CD4-positive, alpha-beta T cell (primary cell): ENCODE measurements around the gene ERP27. TPM values are rescaled to one million over a fixed set of nuclear protein-coding genes. Genes with fewer than 3 reads are reported as not detected.

Source experiments
- ATAC-seq: fragments of 200-7000 bp; cut with Tn5 transposase; one replicate; pipeline ENCODE4 v1.10.0; 2022; ENCODE audit warnings: mild to moderate bottlenecking; ENCODE audit not compliant: poor library complexity
- CTCF ChIA-PET: fragments of 350-600 bp; sonication (Branson Sonifier 250); formaldehyde crosslinking; loops from one replicate; lab custom pipeline; 2021; ENCODE audit warnings: antibody characterized with exemption, inconsistent platforms; lab: Charles Lee
- POLR2A ChIA-PET: fragments of 350-600 bp; sonication (Branson Sonifier 250); formaldehyde crosslinking; loops from one replicate; lab custom pipeline; 2021; ENCODE audit warnings: antibody characterized with exemption, inconsistent platforms; lab: Charles Lee
- DNase-seq, 14 experiments: peaks; one replicate each; pipeline ENCODE4 v3.0.0-alpha.2; 2013 to 2020; ENCODE audit warnings: mixed read lengths in 2 of 14
- H3K27ac ChIP-seq, 2 donors: one replicate each; pipeline versions ENCODE4 v1.5.1 to v1.7.0; 2013; ENCODE audit warnings: low read length in 2 of 2, low read depth in 1 of 2, mild to moderate bottlenecking in 1 of 2
- H3K27me3 ChIP-seq, 2 experiments: 1 replicate in 1 of 2; 2 replicates in 1 of 2; pipeline versions ENCODE4 v1.6.1 to v1.7.0; 2013; ENCODE audit warnings: low read length in 2 of 2, control low read depth in 1 of 2, mild to moderate bottlenecking in 1 of 2, moderate library complexity in 1 of 2; ENCODE audit not compliant: insufficient read depth in 2 of 2, control insufficient read depth in 1 of 2
- H3K36me3 ChIP-seq: one replicate; pipeline ENCODE4 v1.6.1; 2013; ENCODE audit warnings: low read length, control low read depth; ENCODE audit not compliant: insufficient read depth
- H3K4me1 ChIP-seq: one replicate; pipeline ENCODE4 v1.6.1; 2013; ENCODE audit warnings: low read length, control low read depth; ENCODE audit not compliant: insufficient read depth
- H3K4me3 ChIP-seq: one replicate; pipeline ENCODE4 v1.5.1; 2013; ENCODE audit warnings: mild to moderate bottlenecking, low read length, moderate library complexity
- H3K9me3 ChIP-seq, 2 experiments: 1 replicate in 1 of 2; 2 replicates in 1 of 2; pipeline versions ENCODE4 v1.6.1 to v1.7.0; 2013; ENCODE audit warnings: low read length in 2 of 2, mild to moderate bottlenecking in 2 of 2, control low read depth in 1 of 2, moderate library complexity in 1 of 2; ENCODE audit not compliant: control insufficient read depth in 1 of 2, insufficient read depth in 1 of 2
- H3K27ac Mint-ChIP-seq: one replicate; pipeline ENCODE4 v1.8.0; 2020; ENCODE audit warnings: mixed read lengths
- H3K27me3 Mint-ChIP-seq: one replicate; pipeline ENCODE4 v1.8.0; 2021; ENCODE audit warnings: mixed read lengths
- H3K36me3 Mint-ChIP-seq: one replicate; pipeline ENCODE4 v1.8.0; 2021; ENCODE audit warnings: low read depth, mixed read lengths
- H3K4me1 Mint-ChIP-seq: one replicate; pipeline ENCODE4 v1.8.0; 2021; ENCODE audit warnings: low read depth, mixed read lengths
- H3K4me3 Mint-ChIP-seq: one replicate; pipeline ENCODE4 v1.8.0; 2020; ENCODE audit warnings: mild to moderate bottlenecking, mixed read lengths
- H3K9me3 Mint-ChIP-seq: one replicate; pipeline ENCODE4 v1.8.0; 2020; ENCODE audit warnings: mixed read lengths
- CTCF ChIP-seq: fragments of 200-600 bp; IDR thresholded peaks from one replicate; pipeline ENCODE4 v1.8.0; 2022; ENCODE audit warnings: antibody characterized with exemption, mild to moderate bottlenecking
- intact Hi-C, 2 experiments: fragments of 100-400 bp; cut with DNase I in 1 of 2; cut with micrococcal nuclease in 1 of 2; formaldehyde crosslinking; loops; one replicate each; pipeline versions ENCODE4 v1.15.1 to v1.9.0; 2023 to 2025; cut with DNase I, micrococcal nuclease
- total RNA-seq, 174 experiments: library from RNA in 2 of 174; stranded (reverse) in 2 of 174; gene quantifications; one replicate each; pipeline ENCODE4 v1.2.3 and lab custom pipeline; 2021 to 2026

Gene ERP27
- total RNA-seq, 2 experiments from 2014 or later = 16.2 to 17.1 TPM

- CTCF ChIA-PET = interaction anchor here (0.8 to 3.6 kb wide), 4 partner anchors 9 to 58 kb away, joined by 3 to 30 read pairs (median 4); no protein-coding TSS in a partner anchor
- ATAC-seq (no peak), DNase-seq (no peak)
- H3K9me3 ChIP-seq = no peaks in the 10 kb centered on the region
- peaks cover 17% of the 10 kb centered on the region for H3K4me1 ChIP-seq
- no peaks in the 10 kb centered on the region for H3K27me3 ChIP-seq
- no peak for TF ChIP-seq CTCF
- Mint-ChIP-seq H3K27ac (peak overlapping the region; percentile 18), H3K4me3 (no peak overlapping the region), H3K9me3 (peaks cover 3% of the 10 kb centered on the region), H3K27me3 (no peaks in the 10 kb centered on the region), H3K4me1 (peaks cover 57% of the 10 kb centered on the region), H3K36me3 (peaks cover 95% of the 10 kb centered on the region)
- intact Hi-C loops = loop anchor here (2.0 kb wide), 3 partner anchors 20 to 90 kb away; no protein-coding TSS in a partner anchor
- H3K27ac ChIP-seq = no peak overlapping the region
- H3K36me3 ChIP-seq = peaks cover 83% of the 10 kb centered on the region
- H3K4me3 ChIP-seq = no peak overlapping the region
- POLR2A ChIA-PET = interaction anchor here (1.2 to 7.7 kb wide), 10 partner anchors 8 to 166 kb away, joined by 3 to 71 read pairs (median 8); partner anchors contain the start of gene ARHGDIB
These were observed 1.3 kb downstream of the ERP27 start for GRCh38 chr12:14937014-14937413.

DNA sequence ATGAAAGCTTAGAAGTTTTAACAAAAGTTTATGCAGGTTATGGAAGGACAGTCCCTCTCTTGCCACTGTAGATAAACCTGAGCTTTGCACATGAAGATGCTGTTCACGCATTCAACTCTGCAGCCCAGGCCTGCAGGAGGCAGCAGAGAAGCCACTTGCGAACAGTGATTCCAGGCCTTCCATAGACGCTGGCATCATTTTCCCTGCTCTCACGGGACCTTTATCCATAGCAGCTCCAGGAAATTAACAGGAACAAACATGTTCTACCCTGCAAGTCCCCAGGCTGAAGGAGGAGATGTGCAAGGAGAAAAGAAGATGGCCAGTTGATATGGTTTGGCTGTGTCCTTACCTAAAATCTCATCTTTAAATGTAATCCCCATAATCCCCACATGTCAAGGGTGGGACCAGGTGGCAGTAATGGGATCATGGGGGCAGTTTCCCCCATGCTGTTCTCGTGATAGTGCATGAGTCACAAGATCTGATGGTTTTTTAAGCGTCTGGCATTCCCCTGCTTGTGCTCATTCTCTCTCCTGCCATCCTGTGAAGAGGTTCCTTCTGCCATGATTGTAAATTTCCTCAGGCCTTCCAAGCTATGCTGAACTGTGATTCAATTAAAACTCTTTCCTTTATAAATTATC lies 2.0 kb downstream of the ERP27 start:
- POLR2A ChIA-PET = interaction anchor here (0.9 to 7.7 kb wide), 9 partner anchors 9 to 166 kb away, joined by 3 to 71 read pairs (median 9); partner anchors contain the start of gene ARHGDIB
- peaks cover 83% of the 10 kb centered on the region for H3K36me3 ChIP-seq
- H3K4me3 ChIP-seq = no peak overlapping the region
- Mint-ChIP-seq H3K36me3 (peaks cover 95% of the 10 kb centered on the region), H3K4me3 (no peak overlapping the region), H3K9me3 (peaks cover 3% of the 10 kb centered on the region), H3K27ac (no peak overlapping the region), H3K27me3 (no peaks in the 10 kb centered on the region), H3K4me1 (peaks cover 56% of the 10 kb centered on the region)
- no peaks in the 10 kb centered on the region for H3K9me3 ChIP-seq
- no peaks in the 10 kb centered on the region for H3K27me3 ChIP-seq
- ATAC-seq = no peak
- H3K4me1 ChIP-seq = peaks cover 17% of the 10 kb centered on the region
- TF ChIP-seq CTCF = peak; percentile 50
- H3K27ac ChIP-seq = no peak overlapping the region
- intact Hi-C loops = loop anchor here (2.0 kb wide), 3 partner anchors 20 to 90 kb away; no protein-coding TSS in a partner anchor
- peak in 3 of 14 experiments; percentile 43 to 51 (median 50) for DNase-seq
- CTCF ChIA-PET = interaction anchor here (0.6 to 3.6 kb wide), 5 partner anchors 9 to 131 kb away, joined by 3 to 30 read pairs (median 3); partner anchors contain the start of gene PDE6H

DNA sequence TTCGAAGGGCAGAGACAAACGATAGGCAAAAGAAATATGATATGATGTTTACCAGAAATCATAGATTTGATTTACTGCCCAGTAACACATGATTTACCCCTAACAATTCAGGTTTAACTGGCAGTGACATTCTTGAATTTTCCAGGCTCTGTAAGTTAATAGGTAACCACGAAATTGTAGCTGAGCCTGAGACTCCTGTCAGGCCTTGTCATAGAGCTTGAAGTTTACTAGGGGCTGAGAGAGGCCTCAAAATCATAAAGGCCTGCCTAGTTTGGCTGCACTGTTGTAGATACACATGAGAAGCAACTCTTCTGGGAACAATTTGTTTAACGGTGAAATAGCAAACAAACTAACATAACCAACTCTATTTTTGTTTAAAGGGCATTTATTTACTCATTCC lies 3.3 kb downstream of the ERP27 start:
- ChIA-PET POLR2A (interaction anchor here (0.6 to 3.7 kb wide), 4 partner anchors 10 to 60 kb away, joined by 3 to 19 read pairs (median 10); no protein-coding TSS in a partner anchor), CTCF (interaction anchor here (1.2 to 3.6 kb wide), 2 partner anchors 60 to 61 kb away, joined by 5 to 30 read pairs; no protein-coding TSS in a partner anchor)
- H3K4me1 ChIP-seq = peaks cover 17% of the 10 kb centered on the region
- Mint-ChIP-seq H3K27me3 (no peaks in the 10 kb centered on the region), H3K4me1 (peaks cover 43% of the 10 kb centered on the region), H3K27ac (no peak overlapping the region), H3K9me3 (peaks cover 3% of the 10 kb centered on the region), H3K4me3 (no peak overlapping the region), H3K36me3 (peaks cover 95% of the 10 kb centered on the region)
- H3K27me3 ChIP-seq = no peaks in the 10 kb centered on the region
- intact Hi-C loops = no loop called here
- H3K4me3 ChIP-seq = no peak overlapping the region
- H3K9me3 ChIP-seq = no peaks in the 10 kb centered on the region
- DNase-seq (no peak), ATAC-seq (no peak)
- H3K27ac ChIP-seq = no peak overlapping the region
- H3K36me3 ChIP-seq = peaks cover 82% of the 10 kb centered on the region
- TF ChIP-seq CTCF = no peak
